AG09309 (cell line): ENCODE results near the gene KLHL8.
"Not testable (repeated sequence)": the region's sequence is repeated elsewhere in the genome, so short reads cannot be mapped to it uniquely, and the experiment has no call there.

Experiments
- DNase-seq: peaks from one replicate; pipeline ENCODE4 v3.0.0-alpha.2; 2010; ENCODE audit warnings: low read depth
- H3K4me3 ChIP-seq: 2 replicates; pipeline ENCODE4 v1.5.1; 2011; ENCODE audit warnings: mild to moderate bottlenecking, low read depth, low read length, moderate library complexity; ENCODE audit not compliant: control insufficient read depth
- CTCF ChIP-seq: IDR thresholded peaks from 2 replicates; pipeline ENCODE4 v1.5.1; 2011; ENCODE audit warnings: mild to moderate bottlenecking, low read depth, low read length, inconsistent platforms; ENCODE audit not compliant: insufficient read depth, control insufficient read depth; ENCODE audit errors: missing control alignments

KLHL8 gene

GRCh38 chr4:87151730-87152129 lies 68.7 kb downstream of the KLHL8 start:
- H3K4me3 ChIP-seq = no peak overlapping the region
- peak; percentile 8 for DNase-seq
- TF ChIP-seq CTCF = no peak

GRCh38 chr4:87150498-87151261 lies 69.7 kb downstream of the KLHL8 start:
- peak; percentile 81 for TF ChIP-seq CTCF
- H3K4me3 ChIP-seq = no peak overlapping the region
- DNase-seq = peak; percentile 34

GRCh38 chr4:87147116-87147515 lies 73.3 kb downstream of the KLHL8 start:
- no peak for DNase-seq
- TF ChIP-seq CTCF = no peak
- no peak overlapping the region for H3K4me3 ChIP-seq

GRCh38 chr4:87145934-87146333 lies 74.5 kb downstream of the KLHL8 start:
- H3K4me3 ChIP-seq, DNase-seq: not testable (repeated sequence)

GRCh38 chr4:87144356-87144755 lies 76.1 kb downstream of the KLHL8 start:
- DNase-seq = no peak
- TF ChIP-seq CTCF = no peak
- no peak overlapping the region for H3K4me3 ChIP-seq

GRCh38 chr4:87141428-87141827 lies 79.0 kb downstream of the KLHL8 start:
- DNase-seq = no peak
- TF ChIP-seq CTCF = no peak
- no peak overlapping the region for H3K4me3 ChIP-seq

GRCh38 chr4:87134122-87134521 lies 86.3 kb downstream of the KLHL8 start:
- DNase-seq = no peak
- no peak for TF ChIP-seq CTCF
- no peak overlapping the region for H3K4me3 ChIP-seq
